ENCODE results near the gene ABCB1.

Gene ABCB1

GRCh38 chr7:87518735-87519134 is 81.9 kb downstream of the ABCB1 start:
- Histone ChIP-seq H4K20me1 (ENCODE audit: insufficient read depth, low read length) (no peaks in the 10 kb centered on the region), H3K4me1 (ENCODE audit: insufficient read depth, low read length, severe bottlenecking) (no peaks in the 10 kb centered on the region), H2AFZ (ENCODE audit: low read length) (no peak overlapping the region), H3K79me2 (ENCODE audit: insufficient read depth, low read length) (no peaks in the 10 kb centered on the region), H3K9me2 (ENCODE audit: low read depth, low read length) (no peaks in the 10 kb centered on the region), H3K4me3 (ENCODE audit: low read depth, low read length, poor library complexity, severe bottlenecking) (no peak overlapping the region), H3K27ac (ENCODE audit: low read depth, low read length, poor library complexity, severe bottlenecking) (no peak overlapping the region), H3K9me3 (ENCODE audit: low read length) (no peaks in the 10 kb centered on the region), H3K36me3 (ENCODE audit: insufficient read depth, low read length) (peaks cover 6% of the 10 kb centered on the region; the same call in 1 of the 2 replicates), H3K4me2 (ENCODE audit: low read length) (no peak overlapping the region), H3K9ac (ENCODE audit: low read length) (no peak overlapping the region), H3K27me3 (ENCODE audit: insufficient read depth, low read length) (no peaks in the 10 kb centered on the region), H3F3A (ENCODE audit: insufficient read depth, low read length) (no peaks in the 10 kb centered on the region)
- TF ChIP-seq EZH2 (IDR thresholded peaks at IDR 0.05; ENCODE audit: borderline replicate concordance, low read length), result no peak
- TF ChIP-seq, protein P1, sequence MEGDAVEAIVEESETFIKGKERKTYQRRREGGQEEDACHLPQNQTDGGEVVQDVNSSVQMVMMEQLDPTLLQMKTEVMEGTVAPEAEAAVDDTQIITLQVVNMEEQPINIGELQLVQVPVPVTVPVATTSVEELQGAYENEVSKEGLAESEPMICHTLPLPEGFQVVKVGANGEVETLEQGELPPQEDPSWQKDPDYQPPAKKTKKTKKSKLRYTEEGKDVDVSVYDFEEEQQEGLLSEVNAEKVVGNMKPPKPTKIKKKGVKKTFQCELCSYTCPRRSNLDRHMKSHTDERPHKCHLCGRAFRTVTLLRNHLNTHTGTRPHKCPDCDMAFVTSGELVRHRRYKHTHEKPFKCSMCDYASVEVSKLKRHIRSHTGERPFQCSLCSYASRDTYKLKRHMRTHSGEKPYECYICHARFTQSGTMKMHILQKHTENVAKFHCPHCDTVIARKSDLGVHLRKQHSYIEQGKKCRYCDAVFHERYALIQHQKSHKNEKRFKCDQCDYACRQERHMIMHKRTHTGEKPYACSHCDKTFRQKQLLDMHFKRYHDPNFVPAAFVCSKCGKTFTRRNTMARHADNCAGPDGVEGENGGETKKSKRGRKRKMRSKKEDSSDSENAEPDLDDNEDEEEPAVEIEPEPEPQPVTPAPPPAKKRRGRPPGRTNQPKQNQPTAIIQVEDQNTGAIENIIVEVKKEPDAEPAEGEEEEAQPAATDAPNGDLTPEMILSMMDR (IDR thresholded peaks at IDR 0.05; ENCODE audit: low read length), result no peak

GRCh38 chr7:87517891-87518290 is 82.8 kb downstream of the ABCB1 start:
- Histone ChIP-seq H3K9me3 (ENCODE audit: low read length) (no peaks in the 10 kb centered on the region), H3K4me3 (ENCODE audit: low read depth, low read length, poor library complexity, severe bottlenecking) (no peak overlapping the region), H3K4me1 (ENCODE audit: insufficient read depth, low read length, severe bottlenecking) (no peaks in the 10 kb centered on the region), H4K20me1 (ENCODE audit: insufficient read depth, low read length) (no peaks in the 10 kb centered on the region), H3F3A (ENCODE audit: insufficient read depth, low read length) (no peaks in the 10 kb centered on the region), H3K9ac (ENCODE audit: low read length) (no peak overlapping the region), H3K36me3 (ENCODE audit: insufficient read depth, low read length) (peaks cover 11% of the 10 kb centered on the region; the same call in 1 of the 2 replicates), H2AFZ (ENCODE audit: low read length) (no peak overlapping the region), H3K4me2 (ENCODE audit: low read length) (no peak overlapping the region), H3K9me2 (ENCODE audit: low read depth, low read length) (no peaks in the 10 kb centered on the region), H3K27me3 (ENCODE audit: insufficient read depth, low read length) (no peaks in the 10 kb centered on the region), H3K79me2 (ENCODE audit: insufficient read depth, low read length) (no peaks in the 10 kb centered on the region), H3K27ac (ENCODE audit: low read depth, low read length, poor library complexity, severe bottlenecking) (no peak overlapping the region)
- TF ChIP-seq, protein P1 (IDR thresholded peaks at IDR 0.05; ENCODE audit: low read length), result no peak
- no peak for TF ChIP-seq EZH2 (IDR thresholded peaks at IDR 0.05; ENCODE audit: borderline replicate concordance, low read length)

- Histone ChIP-seq H3K9ac (ENCODE audit: low read length) (no peak overlapping the region), H4K20me1 (ENCODE audit: insufficient read depth, low read length) (no peaks in the 10 kb centered on the region), H3K79me2 (ENCODE audit: insufficient read depth, low read length) (no peaks in the 10 kb centered on the region), H3K4me2 (ENCODE audit: low read length) (no peak overlapping the region), H3K36me3 (ENCODE audit: insufficient read depth, low read length) (peaks cover 11% of the 10 kb centered on the region; the same call in 1 of the 2 replicates), H3F3A (ENCODE audit: insufficient read depth, low read length) (no peaks in the 10 kb centered on the region), H3K4me3 (ENCODE audit: low read depth, low read length, poor library complexity, severe bottlenecking) (no peak overlapping the region), H3K9me3 (ENCODE audit: low read length) (no peaks in the 10 kb centered on the region), H3K27ac (ENCODE audit: low read depth, low read length, poor library complexity, severe bottlenecking) (no peak overlapping the region), H3K27me3 (ENCODE audit: insufficient read depth, low read length) (no peaks in the 10 kb centered on the region), H3K9me2 (ENCODE audit: low read depth, low read length) (no peaks in the 10 kb centered on the region), H2AFZ (ENCODE audit: low read length) (no peak overlapping the region), H3K4me1 (ENCODE audit: insufficient read depth, low read length, severe bottlenecking) (no peaks in the 10 kb centered on the region)
- TF ChIP-seq EZH2 (IDR thresholded peaks at IDR 0.05; ENCODE audit: borderline replicate concordance, low read length), result no peak
- TF ChIP-seq, protein P1 (IDR thresholded peaks at IDR 0.05; ENCODE audit: low read length), result no peak
Observed at GRCh38 chr7:87517136-87517815, 83.4 kb downstream of the ABCB1 start.
